Neural progenitor cell (in vitro differentiated cells): Measurements from ENCODE around the gene UGP2. TPM values are rescaled to one million over a fixed set of nuclear protein-coding genes. Genes with fewer than 3 reads are reported as not detected.
A peak's percentile ranks its signal among the peaks of the same experiment; 100 is the strongest.

ENCODE experiments used
- DNase-seq: peaks from one replicate; pipeline ENCODE4 v3.0.0-alpha.2; 2016; ENCODE audit warnings: low spot score
- H2AFZ ChIP-seq: fragments of 200-600 bp; sonication (generic); replicated peaks from 2 replicates; pipeline ENCODE4 v1.6.1; 2016; ENCODE audit warnings: antibody characterized with exemption
- H3F3A ChIP-seq: fragments of 200-600 bp; sonication (generic); 2 replicates; pipeline ENCODE4 v1.6.1; 2016; ENCODE audit warnings: antibody characterized with exemption, low read depth
- H3K27ac ChIP-seq: fragments of 200-600 bp; sonication (generic); 2 replicates; pipeline ENCODE4 v1.5.1; 2016; ENCODE audit warnings: mild to moderate bottlenecking
- H3K27me3 ChIP-seq: fragments of 200-600 bp; sonication (generic); 2 replicates; pipeline ENCODE4 v1.6.1; 2016; ENCODE audit warnings: mild to moderate bottlenecking, moderate library complexity
- H3K36me3 ChIP-seq: fragments of 200-600 bp; sonication (generic); 2 replicates; pipeline ENCODE4 v1.5.1; 2016
- H3K4me1 ChIP-seq: fragments of 200-600 bp; sonication (generic); 2 replicates; pipeline ENCODE4 v1.6.1; 2016; ENCODE audit warnings: mixed run types
- H3K4me2 ChIP-seq: fragments of 200-600 bp; sonication (generic); 2 replicates; pipeline ENCODE4 v1.6.1; 2016
- H3K4me3 ChIP-seq: fragments of 200-600 bp; sonication (generic); 2 replicates; pipeline ENCODE4 v1.5.1; 2016
- H3K79me2 ChIP-seq: fragments of 200-600 bp; sonication (generic); 2 replicates; pipeline ENCODE4 v1.6.1; 2016; ENCODE audit warnings: low read depth
- H3K9ac ChIP-seq: fragments of 200-600 bp; sonication (generic); 2 replicates; pipeline ENCODE4 v1.6.1; 2016
- H3K9me3 ChIP-seq: fragments of 200-600 bp; sonication (generic); 2 replicates; pipeline ENCODE4 v1.5.1; 2016; ENCODE audit warnings: low read depth
- H4K20me1 ChIP-seq: fragments of 200-600 bp; sonication (generic); 2 replicates; pipeline ENCODE4 v1.6.1; 2016; ENCODE audit warnings: low read depth
- H3K27ac Mint-ChIP-seq: 3 replicates; pipeline ENCODE4 v1.8.0; 2021; ENCODE audit warnings: mixed read lengths
- H3K27me3 Mint-ChIP-seq: 2 replicates; pipeline ENCODE4 v1.8.0; 2022; ENCODE audit warnings: low read depth, mild to moderate bottlenecking, inconsistent platforms, moderate library complexity, mixed read lengths; ENCODE audit not compliant: insufficient read depth
- H3K36me3 Mint-ChIP-seq: 3 replicates; pipeline ENCODE4 v1.8.0; 2021; ENCODE audit warnings: mixed read lengths
- H3K4me1 Mint-ChIP-seq: 3 replicates; pipeline ENCODE4 v1.8.0; 2021; ENCODE audit warnings: mixed read lengths
- H3K4me3 Mint-ChIP-seq: 3 replicates; pipeline ENCODE4 v1.8.0; 2021; ENCODE audit warnings: mild to moderate bottlenecking, moderate library complexity, mixed read lengths
- H3K9me3 Mint-ChIP-seq: 3 replicates; pipeline ENCODE4 v1.8.0; 2020; ENCODE audit warnings: mixed read lengths
- EZH2 ChIP-seq: fragments of 200-600 bp; sonication (generic); IDR thresholded peaks from 2 replicates; pipeline ENCODE4 v1.6.1; 2017; ENCODE audit warnings: antibody characterized with exemption, mild to moderate bottlenecking, moderate library complexity
- EZH2phosphoT487 ChIP-seq: fragments of 200-600 bp; sonication (generic); IDR thresholded peaks from 2 replicates; pipeline ENCODE4 v1.6.1; 2017; ENCODE audit warnings: antibody characterized with exemption
- total RNA-seq: library from RNA; depleted of rRNA; stranded (reverse); fragments of >200 nt; gene quantifications from 2 replicates; pipeline ENCODE4 v1.2.3, GENCODE V29; 2015; ENCODE audit warnings: low replicate concordance
- TF ChIP-seq, protein P1 (sequence below): fragments of 200-600 bp; sonication (generic); IDR thresholded peaks from 2 replicates; pipeline ENCODE4 v1.5.1; 2017; ENCODE audit warnings: antibody characterized with exemption, mild to moderate bottlenecking

The UGP2 gene
- total RNA-seq, 1 donor from 2014 or later: 126 TPM

DNA sequence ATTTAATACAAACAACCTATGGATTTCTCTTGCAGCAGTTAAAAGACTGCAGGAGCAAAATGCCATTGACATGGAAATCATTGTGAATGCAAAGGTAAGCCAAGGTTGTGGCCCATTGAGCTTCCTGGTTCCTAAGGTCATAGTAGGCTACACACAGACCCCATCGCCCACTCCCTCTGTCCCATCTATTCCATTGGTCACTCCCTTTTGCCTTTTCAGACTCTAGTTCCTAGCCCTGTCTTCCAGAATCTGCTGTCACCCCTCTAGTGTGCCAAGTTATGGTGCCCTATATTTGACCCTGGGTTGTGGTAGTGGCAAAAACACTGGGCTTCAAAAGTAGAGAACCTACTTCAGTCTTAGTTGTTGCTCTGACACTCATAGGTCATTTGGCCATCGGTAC is 44.7 kb downstream of the UGP2 start:
- H3K36me3 Mint-ChIP-seq: peaks cover 29% of the 10 kb centered on the region
- no peaks in the 10 kb centered on the region for H3K4me1 ChIP-seq
- H3K4me3 ChIP-seq: no peak overlapping the region

DNA sequence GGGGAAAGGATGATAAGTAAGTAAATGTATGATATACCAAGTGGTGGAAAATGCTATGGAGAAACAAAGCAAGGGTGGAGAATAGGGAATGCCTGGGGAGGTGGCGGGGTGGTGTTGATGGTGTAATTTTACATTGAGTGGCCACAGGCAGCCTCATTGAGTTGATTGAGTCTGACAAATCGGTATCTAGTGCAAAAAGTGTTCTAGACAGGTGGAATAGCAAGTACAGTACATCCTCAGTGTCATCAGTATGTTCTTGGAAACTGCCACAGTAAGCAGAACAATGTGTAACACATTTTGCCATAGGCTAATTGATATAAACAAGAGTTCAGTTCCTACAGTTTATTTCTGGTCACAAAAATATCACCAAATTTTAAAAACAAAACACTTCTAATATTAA is 46.4 kb downstream of the UGP2 start:
- Mint-ChIP-seq H3K9me3 (no peaks in the 10 kb centered on the region), H3K4me3 (no peak overlapping the region), H3K27me3 (peaks cover 2% of the 10 kb centered on the region), H3K27ac (no peak overlapping the region), H3K4me1 (peaks cover 4% of the 10 kb centered on the region), H3K36me3 (peaks cover 28% of the 10 kb centered on the region)
- H3F3A ChIP-seq: peaks cover 32% of the 10 kb centered on the region
- H2AFZ ChIP-seq: no peak overlapping the region
- H3K36me3 ChIP-seq: peaks cover 34% of the 10 kb centered on the region
- no peaks in the 10 kb centered on the region for H4K20me1 ChIP-seq
- TF ChIP-seq, protein P1, sequence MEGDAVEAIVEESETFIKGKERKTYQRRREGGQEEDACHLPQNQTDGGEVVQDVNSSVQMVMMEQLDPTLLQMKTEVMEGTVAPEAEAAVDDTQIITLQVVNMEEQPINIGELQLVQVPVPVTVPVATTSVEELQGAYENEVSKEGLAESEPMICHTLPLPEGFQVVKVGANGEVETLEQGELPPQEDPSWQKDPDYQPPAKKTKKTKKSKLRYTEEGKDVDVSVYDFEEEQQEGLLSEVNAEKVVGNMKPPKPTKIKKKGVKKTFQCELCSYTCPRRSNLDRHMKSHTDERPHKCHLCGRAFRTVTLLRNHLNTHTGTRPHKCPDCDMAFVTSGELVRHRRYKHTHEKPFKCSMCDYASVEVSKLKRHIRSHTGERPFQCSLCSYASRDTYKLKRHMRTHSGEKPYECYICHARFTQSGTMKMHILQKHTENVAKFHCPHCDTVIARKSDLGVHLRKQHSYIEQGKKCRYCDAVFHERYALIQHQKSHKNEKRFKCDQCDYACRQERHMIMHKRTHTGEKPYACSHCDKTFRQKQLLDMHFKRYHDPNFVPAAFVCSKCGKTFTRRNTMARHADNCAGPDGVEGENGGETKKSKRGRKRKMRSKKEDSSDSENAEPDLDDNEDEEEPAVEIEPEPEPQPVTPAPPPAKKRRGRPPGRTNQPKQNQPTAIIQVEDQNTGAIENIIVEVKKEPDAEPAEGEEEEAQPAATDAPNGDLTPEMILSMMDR: no peak
- TF ChIP-seq EZH2 (no peak), EZH2phosphoT487 (no peak)
- no peak overlapping the region for H3K4me2 ChIP-seq
- H3K27ac ChIP-seq: no peak overlapping the region
- no peaks in the 10 kb centered on the region for H3K9me3 ChIP-seq
- H3K4me3 ChIP-seq: no peak overlapping the region
- no peaks in the 10 kb centered on the region for H3K4me1 ChIP-seq
- H3K27me3 ChIP-seq: no peaks in the 10 kb centered on the region
- DNase-seq: no peak
- H3K9ac ChIP-seq: no peak overlapping the region
- no peaks in the 10 kb centered on the region for H3K79me2 ChIP-seq

More for the DNA sequence above, 44.7 kb downstream of the UGP2 start:
- TF ChIP-seq, protein P1: no peak
- Histone ChIP-seq H3F3A (peaks cover 25% of the 10 kb centered on the region), H3K9ac (no peak overlapping the region), H2AFZ (no peak overlapping the region), H3K27me3 (no peaks in the 10 kb centered on the region), H3K27ac (no peak overlapping the region), H4K20me1 (no peaks in the 10 kb centered on the region), H3K9me3 (no peaks in the 10 kb centered on the region), H3K79me2 (peaks cover 12% of the 10 kb centered on the region), H3K4me2 (no peak overlapping the region), H3K36me3 (peaks cover 25% of the 10 kb centered on the region)
- H3K4me3 Mint-ChIP-seq: no peak overlapping the region
- H3K4me1 Mint-ChIP-seq: peaks cover 4% of the 10 kb centered on the region
- H3K9me3 Mint-ChIP-seq: no peaks in the 10 kb centered on the region
- no peak overlapping the region for H3K27ac Mint-ChIP-seq
- H3K27me3 Mint-ChIP-seq: peaks cover 2% of the 10 kb centered on the region
- DNase-seq: no peak

DNA sequence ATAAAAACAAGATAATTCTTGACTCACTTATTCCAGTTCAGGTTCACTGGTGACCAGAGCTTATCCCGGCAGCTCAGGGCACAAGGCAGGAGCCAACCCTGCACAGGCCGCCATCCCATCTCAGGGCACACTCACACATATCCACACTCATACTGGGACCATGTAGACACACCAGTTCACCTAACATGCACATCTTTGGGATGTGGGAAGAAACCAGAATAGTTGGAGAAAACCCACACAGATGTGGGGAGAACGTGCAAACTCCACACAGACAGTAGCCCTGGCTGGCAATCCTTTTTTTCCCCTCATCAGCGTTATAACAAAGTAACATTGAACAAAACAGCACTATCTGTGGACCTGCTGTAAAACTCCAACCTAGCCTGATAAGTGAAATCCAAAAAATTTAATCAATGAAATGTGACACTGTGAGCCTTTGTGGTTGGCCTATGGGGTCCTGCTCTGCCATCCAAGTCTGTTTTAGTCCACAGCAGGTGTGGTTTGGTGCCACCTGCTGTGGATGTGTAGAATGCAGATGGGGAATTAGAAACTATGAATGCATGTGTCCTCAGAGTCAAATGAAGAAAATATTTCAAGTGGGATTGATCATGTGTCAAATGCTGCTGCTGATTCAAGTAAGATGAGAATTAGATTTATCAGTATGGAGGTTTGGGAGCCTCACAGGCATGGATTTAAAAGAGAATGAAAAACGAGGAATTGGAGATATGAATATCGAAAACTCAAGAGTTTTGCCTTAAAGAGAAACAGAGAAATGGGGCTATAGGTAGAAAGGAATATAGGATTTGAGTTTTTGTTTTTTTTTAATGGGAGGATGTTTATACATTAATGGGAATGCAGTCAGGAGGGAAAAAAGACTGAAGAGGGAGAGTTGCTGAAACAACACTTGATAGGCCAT is 47.0 kb downstream of the UGP2 start:
- no peak overlapping the region for H3K4me3 ChIP-seq
- H3K36me3 ChIP-seq: peaks cover 34% of the 10 kb centered on the region
- H3K4me2 ChIP-seq: no peak overlapping the region
- no peak overlapping the region for H3K27ac Mint-ChIP-seq
- H3K4me1 ChIP-seq: no peaks in the 10 kb centered on the region
- no peaks in the 10 kb centered on the region for H3K27me3 ChIP-seq
- H3K4me1 Mint-ChIP-seq: peaks cover 4% of the 10 kb centered on the region
- H3F3A ChIP-seq: peaks cover 34% of the 10 kb centered on the region
- H3K79me2 ChIP-seq: no peaks in the 10 kb centered on the region
- H3K27ac ChIP-seq: no peak overlapping the region
- no peak overlapping the region for H3K9ac ChIP-seq
- TF ChIP-seq, protein P1: peak; percentile 84
- no peak for TF ChIP-seq EZH2
- peaks cover 28% of the 10 kb centered on the region for H3K36me3 Mint-ChIP-seq
- no peaks in the 10 kb centered on the region for H3K9me3 Mint-ChIP-seq
- no peaks in the 10 kb centered on the region for H4K20me1 ChIP-seq
- H3K9me3 ChIP-seq: no peaks in the 10 kb centered on the region
- peak; percentile 74 for DNase-seq
- no peak overlapping the region for H2AFZ ChIP-seq
- peaks cover 2% of the 10 kb centered on the region for H3K27me3 Mint-ChIP-seq
- H3K4me3 Mint-ChIP-seq: no peak overlapping the region
